ENCODE measurements around the gene CHCHD5. TPM values are rescaled to one million over a fixed set of nuclear protein-coding genes. Genes with fewer than 3 reads are reported as not detected.

Gene CHCHD5
- total and polyA plus RNA-seq, 2 of the 8 experiments (the other 6 are each of a cell fraction or from before 2014, with no cell fraction given) = 27.2 to 71.5 TPM

DNA sequence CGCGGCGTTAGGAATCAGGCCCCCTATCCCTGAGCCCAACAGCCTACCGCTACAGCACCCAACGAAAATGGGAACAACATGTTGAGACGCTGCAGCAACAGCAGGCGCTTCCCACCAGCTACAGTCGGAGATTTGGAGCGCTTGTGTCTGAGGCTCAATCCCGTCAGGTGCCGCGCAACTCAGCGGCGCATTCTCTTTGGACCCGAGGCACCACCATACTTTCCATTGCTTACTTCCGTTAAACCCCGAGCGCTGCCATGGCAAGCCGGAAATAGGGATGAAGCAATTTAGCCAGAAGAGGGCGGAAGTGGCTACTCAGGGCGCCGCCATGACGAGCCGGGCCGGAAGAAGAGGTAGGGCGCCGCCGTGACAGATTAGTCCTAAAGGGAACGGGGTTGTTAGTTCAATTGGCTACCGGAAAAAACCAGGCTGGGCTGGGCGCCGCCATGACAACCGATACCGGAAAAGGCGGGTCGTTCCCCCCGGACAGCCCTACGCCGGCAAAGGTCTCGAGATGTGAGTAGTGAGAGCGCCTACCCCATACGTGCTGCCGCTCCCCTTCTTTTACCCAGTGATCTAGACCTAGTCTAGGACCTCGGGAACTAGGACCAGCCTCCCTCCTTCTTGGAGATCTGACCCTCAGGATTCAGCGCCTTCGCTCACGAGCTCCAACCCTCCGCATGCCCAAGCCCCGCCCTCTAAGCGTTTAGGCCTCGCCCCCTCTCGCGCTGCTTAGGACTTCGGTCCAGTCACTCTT lies at the start of gene CHCHD5 (continued):
- TF ChIP-seq NRF1 (IDR thresholded peaks at IDR 0.05; ENCODE audit: low read depth, low read length) = peak; percentile 32; the same call in 1 of the 2 replicates
- TF ChIP-seq JUN (IDR thresholded peaks at IDR 0.05; ENCODE audit: low read depth, low read length) = no peak; the same call in 1 of the 2 replicates
- TF ChIP-seq TBP (IDR thresholded peaks at IDR 0.05; ENCODE audit: low read depth, low read length) = peak; percentile 25; the same call in 1 of the 2 replicates
- no peak for TF ChIP-seq KDM1A (IDR thresholded peaks at IDR 0.05; ENCODE audit: borderline replicate concordance, low read length)
- TF ChIP-seq TCF12 (IDR thresholded peaks at IDR 0.05; ENCODE audit: low read depth, low read length) = no peak
- peak; percentile 87 for TF ChIP-seq GABPA (IDR thresholded peaks at IDR 0.05; ENCODE audit: borderline replicate concordance, insufficient read depth, low read length)
- peak; percentile 76 for TF ChIP-seq KDM4A (IDR thresholded peaks at IDR 0.05; ENCODE audit: low read depth, low read length, severe bottlenecking)
- peak; percentile 68 for TF ChIP-seq TAF7 (optimal IDR thresholded peaks at IDR 0.05; ENCODE audit: borderline replicate concordance, low read depth, low read length)
- TF ChIP-seq TAF1 (IDR thresholded peaks at IDR 0.05; ENCODE audit: low read depth, low read length) = peak; percentile 72
- TF ChIP-seq CTBP2 (IDR thresholded peaks at IDR 0.05; ENCODE audit: borderline replicate concordance, insufficient read depth, insufficient read length, low read length) = no peak
- TF ChIP-seq CBX5 (IDR thresholded peaks at IDR 0.05; ENCODE audit: low read depth, low read length) = no peak
- TF ChIP-seq BRCA1 (IDR thresholded peaks at IDR 0.05; ENCODE audit: low read depth, low read length) = no peak
- no peak for TF ChIP-seq ZNF274 (IDR thresholded peaks at IDR 0.05; ENCODE audit: borderline replicate concordance, extremely low read depth, low read length)
- peak; percentile 98 for TF ChIP-seq CEBPB (IDR thresholded peaks at IDR 0.05; ENCODE audit: low read depth, low read length)
- no peak for TF ChIP-seq RNF2 (IDR thresholded peaks at IDR 0.05; ENCODE audit: borderline replicate concordance, low read depth, low read length, missing control alignments, poor library complexity, severe bottlenecking)
- no peak for TF ChIP-seq HDAC2 (IDR thresholded peaks at IDR 0.05; ENCODE audit: borderline replicate concordance in 1 of 2, low read depth in 2 of 2, low read length in 2 of 2)
- TF ChIP-seq SIN3A (conservative IDR thresholded peaks at IDR 0.05 in 1 of 2, IDR thresholded peaks at IDR 0.05 in 1 of 2; ENCODE audit: low read depth in 1 of 2, low read length in 2 of 2) = peak; percentile 59 to 63; a peak in 2 of 4 replicates
- TF ChIP-seq CREB1 (IDR thresholded peaks at IDR 0.05) = peak; percentile 88
- no peak for TF ChIP-seq KDM5A (IDR thresholded peaks at IDR 0.05; ENCODE audit: low read length)
- no peak for TF ChIP-seq SAP30 (IDR thresholded peaks at IDR 0.05; ENCODE audit: insufficient read depth, insufficient replicate concordance, low read length)
- peak; percentile 71 for TF ChIP-seq NANOG (IDR thresholded peaks at IDR 0.05; ENCODE audit: insufficient read depth, low read depth, low read length, poor library complexity, severe bottlenecking)
- TF ChIP-seq HDAC6 (IDR thresholded peaks at IDR 0.05; ENCODE audit: low read depth, low read length) = no peak
- no peak for TF ChIP-seq SP4 (IDR thresholded peaks at IDR 0.05; ENCODE audit: low read length)

Data from H1 (cell line).